GM12878 (cell line): ENCODE measurements around the gene SRPX2. TPM values are rescaled to one million over a fixed set of nuclear protein-coding genes. Genes with fewer than 3 reads are reported as not detected.

Source experiments
- EZH2 ChIP-seq: IDR thresholded peaks from 2 replicates; pipeline ENCODE4 v1.6.1; 2012; ENCODE audit warnings: low read depth, mild to moderate bottlenecking, control low read depth, inconsistent platforms, low read length, borderline replicate concordance; ENCODE audit not compliant: control insufficient read depth
- FOXM1 ChIP-seq: IDR thresholded peaks from 2 replicates; pipeline ENCODE4 v1.6.1; 2012; ENCODE audit warnings: low read depth, mild to moderate bottlenecking, inconsistent platforms, low read length, moderate library complexity
- HDGF ChIP-seq: fragments of 450-650 bp; IDR thresholded peaks from 2 replicates; pipeline ENCODE4 v1.6.1; 2016; ENCODE audit warnings: antibody characterized with exemption
- JUNB ChIP-seq: IDR thresholded peaks from 2 replicates; pipeline ENCODE4 v1.6.1; 2016; ENCODE audit warnings: antibody characterized with exemption, mild to moderate bottlenecking
- KAT2A ChIP-seq: conservative IDR thresholded peaks from 2 replicates; pipeline ENCODE4 v1.6.1; 2011; ENCODE audit warnings: low read depth, low read length; ENCODE audit not compliant: control insufficient read depth
- MTA3 ChIP-seq: IDR thresholded peaks from 2 replicates; pipeline ENCODE4 v1.6.1; 2012; ENCODE audit warnings: low read length, inconsistent platforms, borderline replicate concordance
- SMAD1 ChIP-seq: fragments of 450-650 bp; IDR thresholded peaks from 2 replicates; pipeline ENCODE4 v1.6.1; 2018; ENCODE audit warnings: mild to moderate bottlenecking, low read depth; ENCODE audit not compliant: partially characterized antibody
- ZNF207 ChIP-seq: fragments of 450-650 bp; IDR thresholded peaks from 2 replicates; pipeline ENCODE4 v1.6.1; 2014; ENCODE audit warnings: antibody characterized with exemption, mild to moderate bottlenecking, borderline replicate concordance
- polyA plus RNA-seq, 11 experiments: library from polyadenylated mRNA; depleted of rRNA in 4 of 11; unstranded in 6 of 11; stranded (reverse) in 5 of 11; fragments of >200 nt; fragmentation: Nextera tagmentation in 4 of 11; fragmentation: Illumina TruSeq in 1 of 11; extraction: Ambion mirVana in 4 of 11; extraction: Trizol in 1 of 11; gene quantifications; 1 replicate in 1 of 11; 2 replicates in 10 of 11; pipeline versions ENCODE4 v1.2.1 to v1.2.3, GENCODE V29; 2011 to 2016; ENCODE audit warnings: inconsistent platforms in 2 of 11, missing spikeins in 2 of 11, low read depth in 1 of 11
- total RNA-seq, 4 experiments: library from RNA; depleted of rRNA in 3 of 4; stranded (reverse); fragments of >200 nt in 3 of 4; fragmentation: Illumina TruSeq in 1 of 4; extraction: Trizol in 1 of 4; gene quantifications; 2 replicates each; pipeline versions ENCODE4 v1.2.1 to v1.2.3, GENCODE V29; 2013 to 2021
- TF ChIP-seq, protein P1 (sequence below), 3 experiments: IDR thresholded peaks in 2 of 3; conservative IDR thresholded peaks in 1 of 3; 2 replicates each; pipeline ENCODE4 v1.5.1; 2011; ENCODE audit warnings: low read depth in 3 of 3, low read length in 3 of 3, mild to moderate bottlenecking in 3 of 3, control low read depth in 2 of 3, moderate library complexity in 2 of 3, inconsistent platforms in 1 of 3, mixed read lengths in 1 of 3; ENCODE audit not compliant: control insufficient read depth in 2 of 3, insufficient read depth in 1 of 3; ENCODE audit errors: extremely low read depth in 1 of 3
- TF ChIP-seq, protein P2 (sequence below): fragments of 450-650 bp; formaldehyde crosslinking; IDR thresholded peaks from 2 replicates; pipeline ENCODE4 v1.5.0; 2022; ENCODE audit warnings: mild to moderate bottlenecking, missing genetic modification characterization

SRPX2 gene
- total and polyA plus RNA-seq, 10 of the 15 experiments (the other 5 are each of a cell fraction or from before 2014, with no cell fraction given), result not detected

DNA sequence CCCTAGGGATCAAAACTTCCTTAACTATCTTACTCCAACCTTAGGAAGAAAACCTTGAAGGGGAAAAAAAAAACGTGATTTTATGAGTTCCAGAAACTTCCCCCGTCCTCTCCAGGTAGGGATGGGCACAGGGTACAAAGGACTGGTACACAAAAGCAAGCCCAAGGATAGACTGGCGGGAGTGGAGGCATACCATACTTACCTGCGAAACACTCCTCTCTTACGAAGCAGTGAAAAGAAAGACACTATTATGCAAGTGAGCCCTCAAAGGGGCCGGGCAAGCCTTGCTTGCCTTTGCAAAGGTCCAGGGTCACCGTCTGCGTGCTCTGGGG lies 8.0 kb upstream of the SRPX2 start (continued):
- TF ChIP-seq FOXM1 (no peak), ZNF207 (no peak), JUNB (no peak), MTA3 (no peak), KAT2A (no peak), EZH2 (no peak), SMAD1 (no peak), HDGF (no peak)
- TF ChIP-seq, protein P1, sequence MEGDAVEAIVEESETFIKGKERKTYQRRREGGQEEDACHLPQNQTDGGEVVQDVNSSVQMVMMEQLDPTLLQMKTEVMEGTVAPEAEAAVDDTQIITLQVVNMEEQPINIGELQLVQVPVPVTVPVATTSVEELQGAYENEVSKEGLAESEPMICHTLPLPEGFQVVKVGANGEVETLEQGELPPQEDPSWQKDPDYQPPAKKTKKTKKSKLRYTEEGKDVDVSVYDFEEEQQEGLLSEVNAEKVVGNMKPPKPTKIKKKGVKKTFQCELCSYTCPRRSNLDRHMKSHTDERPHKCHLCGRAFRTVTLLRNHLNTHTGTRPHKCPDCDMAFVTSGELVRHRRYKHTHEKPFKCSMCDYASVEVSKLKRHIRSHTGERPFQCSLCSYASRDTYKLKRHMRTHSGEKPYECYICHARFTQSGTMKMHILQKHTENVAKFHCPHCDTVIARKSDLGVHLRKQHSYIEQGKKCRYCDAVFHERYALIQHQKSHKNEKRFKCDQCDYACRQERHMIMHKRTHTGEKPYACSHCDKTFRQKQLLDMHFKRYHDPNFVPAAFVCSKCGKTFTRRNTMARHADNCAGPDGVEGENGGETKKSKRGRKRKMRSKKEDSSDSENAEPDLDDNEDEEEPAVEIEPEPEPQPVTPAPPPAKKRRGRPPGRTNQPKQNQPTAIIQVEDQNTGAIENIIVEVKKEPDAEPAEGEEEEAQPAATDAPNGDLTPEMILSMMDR (IDR thresholded peaks at IDR 0.05 in 2 of 3, conservative IDR thresholded peaks at IDR 0.05 in 1 of 3; ENCODE audit: control insufficient read depth in 2 of 3, extremely low read depth in 1 of 3, insufficient read depth in 1 of 3, low read depth in 3 of 3, low read length in 3 of 3), result no peak
- TF ChIP-seq, protein P2, sequence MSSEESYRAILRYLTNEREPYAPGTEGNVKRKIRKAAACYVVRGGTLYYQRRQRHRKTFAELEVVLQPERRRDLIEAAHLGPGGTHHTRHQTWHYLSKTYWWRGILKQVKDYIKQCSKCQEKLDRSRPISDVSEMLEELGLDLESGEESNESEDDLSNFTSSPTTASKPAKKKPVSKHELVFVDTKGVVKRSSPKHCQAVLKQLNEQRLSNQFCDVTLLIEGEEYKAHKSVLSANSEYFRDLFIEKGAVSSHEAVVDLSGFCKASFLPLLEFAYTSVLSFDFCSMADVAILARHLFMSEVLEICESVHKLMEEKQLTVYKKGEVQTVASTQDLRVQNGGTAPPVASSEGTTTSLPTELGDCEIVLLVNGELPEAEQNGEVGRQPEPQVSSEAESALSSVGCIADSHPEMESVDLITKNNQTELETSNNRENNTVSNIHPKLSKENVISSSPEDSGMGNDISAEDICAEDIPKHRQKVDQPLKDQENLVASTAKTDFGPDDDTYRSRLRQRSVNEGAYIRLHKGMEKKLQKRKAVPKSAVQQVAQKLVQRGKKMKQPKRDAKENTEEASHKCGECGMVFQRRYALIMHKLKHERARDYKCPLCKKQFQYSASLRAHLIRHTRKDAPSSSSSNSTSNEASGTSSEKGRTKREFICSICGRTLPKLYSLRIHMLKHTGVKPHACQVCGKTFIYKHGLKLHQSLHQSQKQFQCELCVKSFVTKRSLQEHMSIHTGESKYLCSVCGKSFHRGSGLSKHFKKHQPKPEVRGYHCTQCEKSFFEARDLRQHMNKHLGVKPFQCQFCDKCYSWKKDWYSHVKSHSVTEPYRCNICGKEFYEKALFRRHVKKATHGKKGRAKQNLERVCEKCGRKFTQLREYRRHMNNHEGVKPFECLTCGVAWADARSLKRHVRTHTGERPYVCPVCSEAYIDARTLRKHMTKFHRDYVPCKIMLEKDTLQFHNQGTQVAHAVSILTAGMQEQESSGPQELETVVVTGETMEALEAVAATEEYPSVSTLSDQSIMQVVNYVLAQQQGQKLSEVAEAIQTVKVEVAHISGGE (CRISPR knock-in tag), result no peak
